H1 (cell line): ENCODE measurements around the gene USP9Y. TPM values are rescaled to one million over a fixed set of nuclear protein-coding genes. Genes with fewer than 3 reads are reported as not detected.

Experiments used
- CTCF ChIA-PET: fragments of 300-600 bp; sonication (Branson Sonifier 250); formaldehyde crosslinking; loops from one replicate; lab custom pipeline; 2021; ENCODE audit not compliant: partially characterized antibody; lab: Charles Lee
- POLR2A ChIA-PET: fragments of 300-600 bp; sonication (Branson Sonifier 250); formaldehyde crosslinking; loops from one replicate; lab custom pipeline; 2021; ENCODE audit warnings: inconsistent platforms; ENCODE audit not compliant: partially characterized antibody; lab: Charles Lee
- DNase-seq, 2 experiments: peaks; one replicate each; pipeline versions ENCODE4 v3.0.0 to v3.0.0-alpha.2; 2010 to 2022; ENCODE audit warnings: low spot score in 2 of 2, low read depth in 1 of 2, mixed read lengths in 1 of 2
- FAIRE-seq: peaks from 2 replicates; lab custom pipeline; 2011; peaks lifted over from hg19 to GRCh38; lab: Jason Lieb, UNC
- H2AFZ ChIP-seq: 2 replicates; pipeline ENCODE4 v1.8.1; 2012; ENCODE audit warnings: low read length, inconsistent platforms
- H2AK5ac ChIP-seq: 2 replicates; pipeline ENCODE4 v1.6.1; 2013; ENCODE audit warnings: low read depth, low read length
- H2BK120ac ChIP-seq: replicated peaks from 2 replicates; pipeline ENCODE3; 2013; ENCODE audit warnings: low read depth, low read length, inconsistent platforms
- H2BK12ac ChIP-seq: 2 replicates; pipeline ENCODE4 v1.6.1; 2013; ENCODE audit warnings: low read depth, low read length
- H2BK15ac ChIP-seq: 2 replicates; pipeline ENCODE4 v1.6.1; 2013; ENCODE audit warnings: low read length
- H2BK20ac ChIP-seq: 2 replicates; pipeline ENCODE4 v1.6.1; 2013; ENCODE audit warnings: low read length
- H2BK5ac ChIP-seq: 2 replicates; pipeline ENCODE4 v1.6.1; 2013; ENCODE audit warnings: low read depth, low read length
- H3K14ac ChIP-seq: 2 replicates; pipeline ENCODE4 v1.6.1; 2013; ENCODE audit warnings: inconsistent platforms; ENCODE audit not compliant: insufficient read length
- H3K18ac ChIP-seq: 2 replicates; pipeline ENCODE4 v1.6.1; 2013; ENCODE audit warnings: low read length; ENCODE audit errors: extremely low read depth
- H3K23ac ChIP-seq: 2 replicates; pipeline ENCODE4 v1.6.1; 2013; ENCODE audit warnings: inconsistent platforms; ENCODE audit not compliant: insufficient read length
- H3K23me2 ChIP-seq: 2 replicates; pipeline ENCODE4 v1.6.1; 2013; ENCODE audit warnings: low read depth, low read length
- H3K27ac ChIP-seq: 2 replicates; pipeline ENCODE4 v1.6.1; 2011; ENCODE audit warnings: low read depth, low read length, inconsistent platforms
- H3K27me3 ChIP-seq, 4 experiments: replicated peaks in 1 of 4; 1 replicate in 1 of 4; 2 replicates in 3 of 4; pipeline versions ENCODE4 v1.6.1 to v1.8.1; 2011 to 2013; ENCODE audit warnings: low read length in 3 of 4, mild to moderate bottlenecking in 3 of 4, inconsistent platforms in 2 of 4, mixed read lengths in 2 of 4, moderate library complexity in 1 of 4; ENCODE audit not compliant: control insufficient read depth in 3 of 4, insufficient read depth in 3 of 4; ENCODE audit errors: extremely low read depth in 1 of 4
- H3K36me3 ChIP-seq, 4 experiments: 2 replicates each; pipeline versions ENCODE4 v1.6.1 to v1.8.1; 2011 to 2013; ENCODE audit warnings: mild to moderate bottlenecking in 4 of 4, low read length in 3 of 4, moderate library complexity in 2 of 4, control low read depth in 1 of 4, inconsistent platforms in 1 of 4; ENCODE audit not compliant: insufficient read depth in 4 of 4, control insufficient read depth in 2 of 4
- H3K4ac ChIP-seq: replicated peaks from 2 replicates; pipeline ENCODE3; 2013; ENCODE audit warnings: low read length, low read depth, mixed read lengths, inconsistent platforms; ENCODE audit not compliant: insufficient read length
- H3K4me1 ChIP-seq, 4 experiments: replicated peaks in 1 of 4; 1 replicate in 1 of 4; 2 replicates in 3 of 4; pipeline versions ENCODE4 v1.6.1 to v1.8.1; 2011 to 2013; ENCODE audit warnings: low read length in 3 of 4, inconsistent platforms in 2 of 4, mixed read lengths in 1 of 4; ENCODE audit not compliant: insufficient read depth in 4 of 4, control insufficient read depth in 3 of 4
- H3K4me2 ChIP-seq, 2 experiments: 2 replicates each; pipeline versions ENCODE4 v1.6.1 to v1.8.1; 2011 to 2013; ENCODE audit warnings: low read depth in 2 of 2, low read length in 2 of 2, control low read depth in 1 of 2, inconsistent platforms in 1 of 2, mild to moderate bottlenecking in 1 of 2; ENCODE audit not compliant: insufficient read depth in 1 of 2
- H3K4me3 ChIP-seq, 4 experiments: fragments of 200-600, 300-600 bp in 1 of 4; sonication (generic), shearing (Covaris generic), sonication (Bioruptor Twin) in 1 of 4; 2 replicates each; pipeline versions ENCODE4 v1.5.1 to v1.8.1; 2011 to 2016; ENCODE audit warnings: low read length in 4 of 4, low read depth in 3 of 4, control low read depth in 2 of 4, inconsistent platforms in 2 of 4, mild to moderate bottlenecking in 2 of 4, mixed read lengths in 1 of 4, moderate library complexity in 1 of 4; ENCODE audit not compliant: insufficient read depth in 2 of 4; ENCODE audit errors: extremely low read depth in 1 of 4
- H3K56ac ChIP-seq: replicated peaks from 2 replicates; pipeline ENCODE3; 2013; ENCODE audit warnings: low read depth, mild to moderate bottlenecking, mixed read lengths, low read length, inconsistent platforms; ENCODE audit not compliant: insufficient read length
- H3K79me1 ChIP-seq: 2 replicates; pipeline ENCODE4 v1.6.1; 2013; ENCODE audit warnings: low read depth, low read length, control low read depth
- H3K79me2 ChIP-seq, 2 experiments: 2 replicates each; pipeline versions ENCODE4 v1.6.1 to v1.8.1; 2012 to 2013; ENCODE audit warnings: low read length in 2 of 2, mild to moderate bottlenecking in 2 of 2, inconsistent platforms in 1 of 2; ENCODE audit not compliant: insufficient read depth in 2 of 2, control insufficient read depth in 1 of 2
- H3K9ac ChIP-seq, 4 experiments: replicated peaks in 1 of 4; 1 replicate in 1 of 4; 2 replicates in 3 of 4; pipeline versions ENCODE4 v1.6.1 to v1.8.1; 2011 to 2013; ENCODE audit warnings: low read depth in 3 of 4, low read length in 3 of 4, control low read depth in 2 of 4, mild to moderate bottlenecking in 2 of 4, moderate library complexity in 2 of 4, inconsistent platforms in 1 of 4; ENCODE audit errors: extremely low read depth in 1 of 4
- H3K9me3 ChIP-seq, 2 experiments: 2 replicates each; pipeline versions ENCODE4 v1.6.1 to v1.8.1; 2012 to 2013; ENCODE audit warnings: mild to moderate bottlenecking in 2 of 2, moderate library complexity in 2 of 2, control low read depth in 1 of 2, inconsistent platforms in 1 of 2, low read depth in 1 of 2, low read length in 1 of 2, mixed read lengths in 1 of 2; ENCODE audit not compliant: insufficient read depth in 2 of 2
- H4K20me1 ChIP-seq, 2 experiments: replicated peaks in 1 of 2; 2 replicates each; pipeline versions ENCODE3 to v1.8.1; 2011 to 2013; ENCODE audit warnings: inconsistent platforms in 2 of 2, low read length in 2 of 2, mild to moderate bottlenecking in 1 of 2; ENCODE audit not compliant: insufficient read depth in 2 of 2, control insufficient read depth in 1 of 2
- H4K5ac ChIP-seq: 2 replicates; pipeline ENCODE4 v1.6.1; 2013; ENCODE audit warnings: low read length, low read depth, mixed read lengths, inconsistent platforms; ENCODE audit not compliant: insufficient read length
- H4K8ac ChIP-seq: 2 replicates; pipeline ENCODE4 v1.8.0; 2013; ENCODE audit warnings: mild to moderate bottlenecking, moderate library complexity, low read length, inconsistent platforms; ENCODE audit not compliant: insufficient read depth; ENCODE audit errors: extremely low read depth
- H4K91ac ChIP-seq: replicated peaks from 2 replicates; pipeline ENCODE3; 2013; ENCODE audit warnings: low read length, mixed read lengths, inconsistent platforms; ENCODE audit not compliant: insufficient read length
- EGR1 ChIP-seq: IDR thresholded peaks from 2 replicates; pipeline ENCODE4 v1.6.1; 2011; ENCODE audit warnings: low read depth, low read length, borderline replicate concordance
- MAFK ChIP-seq: IDR thresholded peaks from 2 replicates; pipeline ENCODE4 v1.6.1; 2012; ENCODE audit warnings: low read depth, mild to moderate bottlenecking, improper control_type of control experiment, low read length
- RNF2 ChIP-seq: fragments of 200-900, 300-1000 bp; sonication (generic); IDR thresholded peaks from 2 replicates; pipeline ENCODE4 v1.7.1; 2016; ENCODE audit warnings: borderline replicate concordance, low read depth, mild to moderate bottlenecking, antibody characterized with exemption, low read length; ENCODE audit not compliant: poor library complexity, severe bottlenecking; ENCODE audit errors: missing control alignments
- SIX5 ChIP-seq: IDR thresholded peaks from 2 replicates; pipeline ENCODE4 v1.6.1; 2011; ENCODE audit warnings: mild to moderate bottlenecking, low read depth, low read length
- TBP ChIP-seq: IDR thresholded peaks from 2 replicates; pipeline ENCODE4 v1.6.1; 2011; ENCODE audit warnings: low read depth, low read length, improper control_type of control experiment
- WGBS, 2 experiments: shearing (Covaris generic) in 1 of 2; methylation state at CpG; one replicate each; pipeline versions ENCODE4 v1.1.6 to v1.1.7; 2013 to 2015; ENCODE audit warnings: low lambda C conversion rate in 2 of 2, mixed read lengths in 2 of 2, inconsistent platforms in 1 of 2, low coverage in 1 of 2, missing lambda C conversion rate in 1 of 2; ENCODE audit not compliant: insufficient replicate concordance in 2 of 2, insufficient coverage in 1 of 2, insufficient read length in 1 of 2; ENCODE audit errors: extremely low coverage in 1 of 2, missing lambda C conversion rate in 1 of 2; 5-methylcytosine and 5-hydroxymethylcytosine counted together
- polyA plus RNA-seq, 7 experiments: library from polyadenylated mRNA; depleted of rRNA in 3 of 7; stranded (reverse) in 5 of 7; unstranded in 2 of 7; fragments of >200 nt in 5 of 7; fragments of 200-250 nt in 2 of 7; gene quantifications; 1 replicate in 5 of 7; 2 replicates in 1 of 7; 4 replicates in 1 of 7; pipeline versions ENCODE4 v1.2.1 to v1.2.3, GENCODE V29; 2011 to 2013; ENCODE audit warnings: missing spikeins in 2 of 7, mixed read lengths in 2 of 7
- total RNA-seq: library from RNA; stranded (reverse); fragmentation: NEBNext Ultra II Directional; extraction: Animal tissue kit (Norgen Biotek cat#: 25700); gene quantifications from 2 replicates; pipeline ENCODE4 v1.2.1, GENCODE V29; 2021
- TF ChIP-seq, protein P1 (sequence below), 3 experiments: IDR thresholded peaks; 1 replicate in 2 of 3; 2 replicates in 1 of 3; pipeline versions ENCODE4 v1.5.1 to v1.6.1; 2011; ENCODE audit warnings: low read length in 3 of 3, mild to moderate bottlenecking in 3 of 3, inconsistent platforms in 2 of 3, low read depth in 1 of 3, moderate library complexity in 1 of 3; ENCODE audit not compliant: insufficient read depth in 1 of 3; ENCODE audit errors: control extremely low read depth in 1 of 3

Gene USP9Y
- total and polyA plus RNA-seq, 2 of the 8 experiments (the other 6 are each of a cell fraction or from before 2014, with no cell fraction given) = 28.3 to 34.1 TPM

DNA sequence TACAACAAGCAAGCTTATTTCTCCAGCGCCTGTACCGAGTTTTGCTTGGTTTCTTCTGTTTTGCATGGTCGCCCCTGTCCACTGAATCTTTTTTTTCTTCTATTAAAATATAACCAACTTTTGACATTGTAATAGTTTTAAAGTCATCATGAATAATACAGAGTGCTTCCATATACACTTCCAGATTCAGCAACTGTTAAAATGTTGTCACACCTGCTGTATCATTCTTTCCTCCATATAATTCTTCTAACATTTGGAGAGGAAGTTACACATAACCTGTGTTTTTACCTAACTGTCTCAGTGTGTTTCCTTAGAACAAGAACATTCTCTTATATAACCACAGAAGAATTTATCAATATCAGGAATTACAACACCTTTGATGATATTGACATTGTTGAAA, 83.5 kb downstream of the USP9Y start:
- Histone ChIP-seq H3K4ac (no peak overlapping the region), H3K4me2 (no peak overlapping the region), H3K27ac (no peak overlapping the region), H3K23ac (no peak overlapping the region), H2AFZ (no peak overlapping the region), H3K18ac (no peak overlapping the region), H2BK12ac (no peak overlapping the region), H3K56ac (no peak overlapping the region), H4K91ac (no peak overlapping the region), H4K20me1 (no peaks in the 10 kb centered on the region), H3K14ac (no peak overlapping the region), H3K79me2 (no peaks in the 10 kb centered on the region), H2BK20ac (no peak overlapping the region), H3K4me3 (no peak overlapping the region), H3K4me1 (no peaks in the 10 kb centered on the region), H3K9ac (no peak overlapping the region), H3K79me1 (no peaks in the 10 kb centered on the region), H3K36me3 (peaks cover 0 to 32% (median 16%) of the 10 kb centered on the region in 4 experiments; a peak in 4 of 8 replicates), H2AK5ac (no peak overlapping the region), H2BK120ac (no peak overlapping the region), H4K5ac (no peak overlapping the region), H3K9me3 (no peaks in the 10 kb centered on the region), H3K23me2 (no peaks in the 10 kb centered on the region), H4K8ac (no peak overlapping the region), H2BK5ac (no peak overlapping the region), H2BK15ac (no peak overlapping the region), H3K27me3 (no peaks in the 10 kb centered on the region)
- FAIRE-seq (no peak), DNase-seq (no peak)
- ChIA-PET POLR2A (no interaction called here), CTCF (no interaction called here)
- WGBS, 2 experiments = 83% methylated on average over 3 of the region's 3 CpGs; no CpG with 5 or more reads in 1 of the 2 experiments
- TF ChIP-seq MAFK = no peak
- TF ChIP-seq SIX5 = no peak
- no peak for TF ChIP-seq TBP
- TF ChIP-seq, protein P1, sequence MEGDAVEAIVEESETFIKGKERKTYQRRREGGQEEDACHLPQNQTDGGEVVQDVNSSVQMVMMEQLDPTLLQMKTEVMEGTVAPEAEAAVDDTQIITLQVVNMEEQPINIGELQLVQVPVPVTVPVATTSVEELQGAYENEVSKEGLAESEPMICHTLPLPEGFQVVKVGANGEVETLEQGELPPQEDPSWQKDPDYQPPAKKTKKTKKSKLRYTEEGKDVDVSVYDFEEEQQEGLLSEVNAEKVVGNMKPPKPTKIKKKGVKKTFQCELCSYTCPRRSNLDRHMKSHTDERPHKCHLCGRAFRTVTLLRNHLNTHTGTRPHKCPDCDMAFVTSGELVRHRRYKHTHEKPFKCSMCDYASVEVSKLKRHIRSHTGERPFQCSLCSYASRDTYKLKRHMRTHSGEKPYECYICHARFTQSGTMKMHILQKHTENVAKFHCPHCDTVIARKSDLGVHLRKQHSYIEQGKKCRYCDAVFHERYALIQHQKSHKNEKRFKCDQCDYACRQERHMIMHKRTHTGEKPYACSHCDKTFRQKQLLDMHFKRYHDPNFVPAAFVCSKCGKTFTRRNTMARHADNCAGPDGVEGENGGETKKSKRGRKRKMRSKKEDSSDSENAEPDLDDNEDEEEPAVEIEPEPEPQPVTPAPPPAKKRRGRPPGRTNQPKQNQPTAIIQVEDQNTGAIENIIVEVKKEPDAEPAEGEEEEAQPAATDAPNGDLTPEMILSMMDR (IDR thresholded peaks at IDR 0.05; ENCODE audit: control extremely low read depth in 1 of 3, insufficient read depth in 1 of 3, low read depth in 1 of 3, low read length in 3 of 3) = no peak
- TF ChIP-seq EGR1 = no peak
- no peak for TF ChIP-seq RNF2
